Renal cortical epithelial cell (primary cell): ENCODE data around the gene ATOX1. TPM values are rescaled to one million over a fixed set of nuclear protein-coding genes. Genes with fewer than 3 reads are reported as not detected.

ENCODE experiments used
- DNase-seq: peaks from one replicate; pipeline ENCODE4 v3.0.0-alpha.2; 2011; ENCODE audit warnings: low read depth
- total RNA-seq: library from RNA; depleted of rRNA; stranded (reverse); fragments of >200 nt; gene quantifications from 2 replicates; pipeline ENCODE4 v1.2.3, GENCODE V29; 2014

Gene ATOX1
- total RNA-seq, 1 donor from 2014 or later: 69.1 TPM

- peak; percentile 62 for DNase-seq
Observed at GRCh38 chr5:151770383-151771258, 12.2 kb upstream of the ATOX1 start.

- no peak for DNase-seq
Observed at GRCh38 chr5:151766975-151767374, 8.5 kb upstream of the ATOX1 start.

- no peak for DNase-seq
Observed at GRCh38 chr5:151764801-151765200, 6.4 kb upstream of the ATOX1 start.

- no peak for DNase-seq
Observed at GRCh38 chr5:151758141-151758429, 346 bp downstream of the ATOX1 start.

- DNase-seq: no peak
Observed at GRCh38 chr5:151757233-151758140, 944 bp downstream of the ATOX1 start.

- no peak for DNase-seq
Observed at GRCh38 chr5:151755383-151755782, 3.0 kb downstream of the ATOX1 start.

GRCh38 chr5:151751593-151751992 is 6.8 kb downstream of the ATOX1 start:
- no peak for DNase-seq

GRCh38 chr5:151751091-151751490 is 7.3 kb downstream of the ATOX1 start:
- no peak for DNase-seq

- no peak for DNase-seq
Observed at GRCh38 chr5:151750121-151750520, 8.3 kb downstream of the ATOX1 start.

GRCh38 chr5:151745071-151745705 is 13.2 kb downstream of the ATOX1 start:
- DNase-seq: peak; percentile 98

- DNase-seq: no peak
Observed at GRCh38 chr5:151743530-151743929, 14.9 kb downstream of the ATOX1 start.

- DNase-seq: peak; percentile 47
Observed at GRCh38 chr5:151742870-151743294, 15.5 kb downstream of the ATOX1 start.

GRCh38 chr5:151741678-151742423 is 16.6 kb downstream of the ATOX1 start:
- peak; percentile 66 for DNase-seq

DNA sequence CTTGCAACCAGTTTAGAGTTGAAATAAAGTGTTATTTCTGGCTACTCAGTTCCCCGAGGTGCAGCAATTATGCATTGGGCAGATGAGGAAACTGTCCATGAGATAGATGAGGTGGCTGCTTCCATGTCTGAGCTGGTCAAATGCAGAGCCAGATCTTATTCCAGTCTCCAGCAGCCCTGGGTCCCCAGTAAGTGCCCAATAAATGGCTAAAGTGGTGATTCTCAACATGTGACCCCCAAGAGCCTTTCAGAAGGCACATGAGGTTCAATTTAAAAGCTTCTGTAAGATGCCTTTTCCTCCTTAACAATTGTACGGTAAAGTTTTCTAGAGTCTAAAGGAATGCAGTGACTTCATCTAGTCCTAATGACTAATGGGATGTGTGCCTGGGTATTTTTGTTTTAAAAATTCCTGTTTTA is 17.5 kb downstream of the ATOX1 start:
- DNase-seq: peak; percentile 61

GRCh38 chr5:151740336-151740942 is 18.0 kb downstream of the ATOX1 start:
- peak; percentile 67 for DNase-seq

- DNase-seq: peak; percentile 47
Observed at GRCh38 chr5:151739939-151740335, 18.5 kb downstream of the ATOX1 start.

DNA sequence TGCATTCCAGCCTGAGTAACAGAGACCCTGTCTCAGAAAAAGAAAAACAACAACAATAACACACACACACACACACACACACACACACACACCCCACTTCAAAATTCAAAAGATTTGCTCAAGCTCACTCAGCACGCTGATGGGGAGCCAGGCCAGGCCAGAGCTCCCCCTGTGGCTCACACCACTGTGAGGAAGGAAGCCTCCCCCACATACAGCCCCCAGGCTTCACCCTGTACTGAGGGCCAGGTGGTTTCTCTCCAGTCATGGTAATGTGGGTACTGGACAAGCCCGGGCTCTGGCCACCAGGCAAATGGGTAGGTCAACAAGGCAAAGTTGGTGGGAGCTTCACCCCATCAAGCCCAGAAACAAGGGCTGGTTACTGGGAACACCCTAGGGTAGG is 19.0 kb downstream of the ATOX1 start:
- no peak for DNase-seq

- DNase-seq: no peak
Observed at GRCh38 chr5:151738125-151738848, 20.1 kb downstream of the ATOX1 start.

- DNase-seq: no peak
Observed at GRCh38 chr5:151737431-151737830, 21.0 kb downstream of the ATOX1 start.

DNA sequence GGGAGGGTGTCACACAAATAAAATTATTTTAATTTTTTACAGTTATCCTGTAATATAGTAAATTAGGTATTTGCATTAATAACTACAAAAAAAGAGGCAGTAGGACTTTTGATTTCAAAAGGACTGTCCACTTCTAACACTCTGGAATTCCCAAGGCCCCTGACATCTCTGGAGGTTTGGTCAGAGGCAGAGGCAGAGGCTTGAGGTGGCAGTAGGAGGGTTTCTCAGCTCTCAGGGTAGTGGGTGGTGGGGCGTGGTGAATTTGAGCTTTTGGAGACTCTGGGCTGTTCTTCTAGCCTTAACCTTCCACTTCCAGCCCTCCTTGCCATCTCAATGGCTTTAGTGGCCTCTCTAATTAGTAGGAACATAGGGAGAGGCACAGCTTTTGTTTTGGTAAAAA is 22.8 kb downstream of the ATOX1 start:
- DNase-seq: no peak

DNA sequence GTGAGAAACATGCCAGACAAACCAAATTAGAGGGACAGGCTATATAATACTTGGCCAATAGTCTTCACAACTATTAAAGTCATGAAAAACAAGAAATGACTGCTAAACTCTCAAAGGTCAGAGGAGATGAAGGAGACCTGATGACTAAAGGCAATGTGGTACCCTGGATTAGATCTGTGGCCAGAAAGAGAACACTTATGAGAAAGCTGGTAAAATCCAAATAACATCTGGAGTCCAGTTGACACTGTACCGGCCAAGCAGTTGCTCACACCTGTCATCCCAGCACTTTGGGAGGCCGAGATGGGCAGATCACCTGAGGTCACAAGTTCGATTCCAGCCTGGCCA is 24.4 kb downstream of the ATOX1 start:
- DNase-seq: no peak
